Thymus (tissue), 11 donors: Measurements from ENCODE around the gene CHN2. TPM values are rescaled to one million over a fixed set of nuclear protein-coding genes. Genes with fewer than 3 reads are reported as not detected.
"Not testable (repeated sequence)": the region's sequence is repeated elsewhere in the genome, so short reads cannot be mapped to it uniquely, and the experiment has no call there.

Source experiments
- DNase-seq, 9 donors: peaks; one replicate each; pipeline ENCODE4 v3.0.0-alpha.2; 2013; ENCODE audit warnings: low spot score in 9 of 9, low read depth in 6 of 9, missing footprints in 1 of 9
- H3K27ac ChIP-seq, 2 donors: one replicate each; pipeline ENCODE4 v1.5.1; 2013; ENCODE audit warnings: control low read depth in 1 of 2, low read depth in 1 of 2, low read length in 1 of 2, mild to moderate bottlenecking in 1 of 2, moderate library complexity in 1 of 2
- H3K27me3 ChIP-seq, 2 donors: one replicate each; pipeline ENCODE4 v1.5.1; 2013; ENCODE audit warnings: low read length in 1 of 2; ENCODE audit not compliant: control insufficient read depth in 2 of 2, insufficient read depth in 1 of 2
- H3K36me3 ChIP-seq, 2 donors: one replicate each; pipeline ENCODE4 v1.5.1; 2013; ENCODE audit warnings: low read length in 1 of 2, mild to moderate bottlenecking in 1 of 2, moderate library complexity in 1 of 2; ENCODE audit not compliant: control insufficient read depth in 2 of 2, insufficient read depth in 2 of 2
- H3K4me1 ChIP-seq, 2 donors: one replicate each; pipeline ENCODE4 v1.5.1; 2013; ENCODE audit warnings: low read length in 2 of 2; ENCODE audit not compliant: control insufficient read depth in 2 of 2, insufficient read depth in 2 of 2
- H3K4me3 ChIP-seq, 2 donors: one replicate each; pipeline ENCODE4 v1.5.1; 2013; ENCODE audit warnings: low read length in 2 of 2, control low read depth in 1 of 2, mild to moderate bottlenecking in 1 of 2
- H3K9me3 ChIP-seq, 2 donors: one replicate each; pipeline ENCODE4 v1.5.1; 2013; ENCODE audit warnings: low read length in 1 of 2, mild to moderate bottlenecking in 1 of 2; ENCODE audit not compliant: control insufficient read depth in 2 of 2, insufficient read depth in 1 of 2
- WGBS: extraction: QIAGEN DNeasy Blood & Tissue Kit; methylation state at CpG from one replicate; pipeline ENCODE4 v1.1.7; 2013; 5-methylcytosine and 5-hydroxymethylcytosine counted together
- polyA plus RNA-seq: library from polyadenylated mRNA; stranded (reverse); fragments of 200-250 nt; gene quantifications from one replicate; pipeline ENCODE4 v1.2.3, GENCODE V29; 2013
- total RNA-seq: library from RNA; stranded (reverse); fragments of 120-200 nt; gene quantifications from one replicate; pipeline ENCODE4 v1.2.4, GENCODE V29; 2013
- donor health status: healthy.

CHN2 gene
- total and polyA plus RNA-seq, 2 donors, result 5.9 to 6.5 TPM

DNA sequence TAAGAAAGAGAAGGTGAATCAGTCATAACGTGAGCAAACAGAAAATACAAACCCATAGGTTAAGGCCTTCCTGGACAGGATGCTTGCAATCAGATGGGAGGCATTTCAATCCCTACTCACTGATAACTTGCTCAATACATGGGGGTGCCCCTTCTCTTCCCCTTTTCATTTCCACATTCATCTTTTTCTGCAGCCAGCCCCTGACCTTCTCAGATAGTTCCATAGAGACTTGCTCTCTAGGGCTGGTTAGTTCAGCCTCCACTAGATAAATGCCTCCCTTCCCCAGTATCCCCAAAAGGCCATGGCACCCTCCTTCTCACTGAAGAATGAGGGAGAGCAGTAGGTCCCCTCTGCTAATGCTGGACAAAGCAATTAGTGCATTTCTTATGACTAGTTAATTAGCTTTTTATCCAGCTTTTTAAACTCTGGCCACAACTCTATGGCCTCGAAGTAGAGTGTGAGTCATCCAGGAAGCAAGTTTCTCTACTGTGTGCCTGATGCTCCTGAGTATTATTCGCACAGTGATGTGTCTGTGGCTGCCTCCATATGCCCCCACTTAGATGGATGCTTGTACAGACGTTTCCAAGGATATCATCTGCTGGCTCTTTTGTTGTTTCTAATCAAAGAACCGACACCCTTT is 12.7 kb downstream of the CHN2 start:
- DNase-seq, result no peak
- WGBS, result 39% methylated on average over 5 of the region's 5 CpGs
- no peak overlapping the region for H3K4me3 ChIP-seq
- H3K9me3 ChIP-seq, result no peaks in the 10 kb centered on the region
- H3K4me1 ChIP-seq, result peaks cover 12 to 19% of the 10 kb centered on the region in 2 donors
- H3K27ac ChIP-seq, result no peak overlapping the region
- H3K27me3 ChIP-seq, result no peaks in the 10 kb centered on the region
- H3K36me3 ChIP-seq, result no peaks in the 10 kb centered on the region

DNA sequence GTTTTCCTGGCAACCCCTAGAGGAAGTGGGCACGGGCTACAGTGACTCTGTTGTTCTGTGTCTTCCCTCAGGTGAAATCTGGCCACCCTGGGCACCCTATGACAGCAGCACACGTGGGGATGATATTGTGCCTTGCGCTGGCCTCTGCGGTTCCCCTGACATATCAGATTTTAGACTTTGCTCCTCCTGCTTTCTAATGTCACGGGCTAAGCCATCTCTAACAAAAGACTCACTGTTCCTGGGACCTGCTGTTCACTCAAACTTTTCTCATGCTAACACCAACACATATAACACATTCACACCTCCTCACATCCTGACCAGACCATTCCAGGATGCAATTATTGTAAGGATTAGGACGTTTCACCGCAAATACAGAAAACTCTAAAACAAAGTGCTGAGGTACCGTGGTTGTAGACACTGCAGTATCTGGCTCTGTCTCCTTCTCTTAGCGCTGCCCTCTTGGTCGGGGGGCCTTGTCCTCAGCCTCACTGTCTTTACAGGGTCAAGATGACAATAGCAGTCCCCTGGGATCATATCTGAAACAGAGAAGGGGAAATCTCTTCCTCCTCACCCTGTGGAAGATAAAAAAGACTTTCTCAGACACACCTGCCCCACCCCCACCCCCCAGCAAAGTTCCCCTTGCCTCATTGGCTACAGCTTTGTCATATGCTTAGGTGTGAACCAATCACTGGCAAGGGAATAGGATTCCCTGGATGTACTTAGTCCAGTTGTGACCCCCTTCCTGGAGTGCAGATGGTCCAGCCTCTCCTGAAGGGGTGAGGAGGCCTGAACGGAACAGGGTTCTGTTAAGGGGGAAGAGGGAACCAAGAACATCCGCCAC is 14.1 kb downstream of the CHN2 start:
- peaks cover 12 to 19% of the 10 kb centered on the region in 2 donors for H3K4me1 ChIP-seq
- WGBS, result 77% methylated on average over 12 of the region's 12 CpGs
- DNase-seq, result peak in 1 of 9 donors; percentile 46
- no peaks in the 10 kb centered on the region for H3K27me3 ChIP-seq
- H3K27ac ChIP-seq, result no peak overlapping the region
- H3K4me3 ChIP-seq, result no peak overlapping the region
- no peaks in the 10 kb centered on the region for H3K36me3 ChIP-seq
- H3K9me3 ChIP-seq, result no peaks in the 10 kb centered on the region

DNA sequence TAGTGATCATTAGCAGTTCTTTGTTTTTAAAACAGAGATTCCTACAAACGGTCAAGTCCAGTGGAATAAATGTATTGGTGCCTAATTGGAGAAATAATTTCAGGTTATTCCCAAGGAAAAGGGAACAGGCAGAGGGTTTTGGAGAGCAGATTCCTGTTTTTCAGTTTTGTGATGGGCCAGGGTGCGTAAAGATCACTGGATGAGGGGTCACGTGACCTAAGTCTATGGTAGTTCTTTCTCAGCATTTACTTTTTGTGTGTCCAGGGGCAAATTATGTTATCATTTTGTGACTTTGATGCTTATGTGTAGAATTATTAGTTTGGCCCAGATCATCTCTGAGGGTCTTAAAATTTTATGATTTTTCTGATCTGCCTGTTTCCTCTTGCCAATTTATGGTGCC is 15.2 kb downstream of the CHN2 start:
- Histone ChIP-seq H3K27me3 (no peaks in the 10 kb centered on the region), H3K9me3 (no peaks in the 10 kb centered on the region), H3K27ac (no peak overlapping the region), H3K4me3 (no peak overlapping the region), H3K36me3 (no peaks in the 10 kb centered on the region), H3K4me1 (peaks cover 12 to 19% of the 10 kb centered on the region in 2 donors)
- WGBS, result 98% methylated on average over 3 of the region's 3 CpGs
- no peak for DNase-seq

DNA sequence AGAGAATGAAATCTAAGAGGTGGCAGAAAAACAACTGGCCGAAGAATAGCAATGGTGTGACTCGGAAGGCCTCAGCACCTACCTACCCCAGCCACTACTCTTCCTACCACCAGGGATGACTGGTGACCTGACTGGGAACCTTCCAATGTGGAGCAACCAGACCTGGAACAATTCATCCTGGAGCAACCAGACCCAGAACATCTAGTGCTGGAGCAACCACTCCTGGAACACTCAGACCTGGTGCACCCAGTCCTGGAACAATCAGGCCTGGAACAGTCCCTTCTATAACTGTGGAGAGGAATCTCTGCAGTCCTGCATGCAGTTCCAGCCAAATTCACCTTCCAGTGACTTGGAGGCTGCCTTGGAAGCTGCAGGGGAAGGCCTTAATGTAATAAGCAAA is 18.2 kb downstream of the CHN2 start:
- WGBS, result 100% methylated on average over 2 of the region's 2 CpGs
- DNase-seq, H3K27me3 ChIP-seq, H3K4me3 ChIP-seq, H3K27ac ChIP-seq, H3K9me3 ChIP-seq, H3K36me3 ChIP-seq: not testable (repeated sequence)
- peaks cover 12 to 13% of the 10 kb centered on the region in 2 donors for H3K4me1 ChIP-seq

DNA sequence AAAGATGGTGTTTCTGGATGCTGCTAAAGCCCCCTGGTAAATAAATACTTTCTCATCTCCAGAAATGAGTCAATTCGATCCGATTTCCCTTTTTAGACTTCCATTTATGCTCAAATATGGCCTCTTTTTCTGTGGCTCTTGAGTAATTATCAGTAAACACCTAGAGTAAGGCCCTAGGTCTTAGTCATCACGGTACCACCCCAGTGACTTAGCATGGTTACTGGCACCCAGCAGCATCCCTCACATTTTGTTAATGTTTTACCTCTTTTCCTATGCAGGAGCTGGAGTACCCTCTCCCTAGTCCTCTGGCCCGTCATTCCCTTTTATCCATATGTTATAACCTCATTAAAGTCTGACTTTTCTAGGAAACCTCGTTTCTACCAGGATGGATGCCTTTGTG is 19.5 kb downstream of the CHN2 start:
- Histone ChIP-seq H3K4me1 (no peaks in the 10 kb centered on the region), H3K9me3 (no peaks in the 10 kb centered on the region), H3K27me3 (no peaks in the 10 kb centered on the region), H3K36me3 (no peaks in the 10 kb centered on the region), H3K27ac (no peak overlapping the region), H3K4me3 (no peak overlapping the region)
- WGBS, result 95% methylated on average over 5 of the region's 5 CpGs
- no peak for DNase-seq

DNA sequence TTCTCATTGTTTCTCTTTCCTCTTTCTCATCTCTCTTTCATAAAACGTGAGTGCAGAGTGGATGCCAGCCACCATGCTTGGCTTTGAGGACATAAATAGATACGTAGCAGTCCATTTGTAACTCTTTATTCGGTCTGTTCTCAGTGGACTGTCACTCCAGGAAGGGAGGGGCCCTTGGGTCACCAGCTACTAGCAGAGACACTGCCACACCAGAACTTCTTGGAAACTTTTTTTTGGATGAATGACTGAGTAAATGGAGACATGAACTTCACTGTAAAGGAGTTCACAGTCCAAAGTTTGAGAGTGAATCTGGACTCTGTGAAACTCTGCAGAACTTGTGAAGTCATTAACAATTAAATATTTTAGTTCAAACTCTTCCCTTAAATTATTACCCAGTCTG is 20.2 kb downstream of the CHN2 start:
- no peak overlapping the region for H3K27ac ChIP-seq
- 94% methylated on average over 3 of the region's 3 CpGs for WGBS

DNA sequence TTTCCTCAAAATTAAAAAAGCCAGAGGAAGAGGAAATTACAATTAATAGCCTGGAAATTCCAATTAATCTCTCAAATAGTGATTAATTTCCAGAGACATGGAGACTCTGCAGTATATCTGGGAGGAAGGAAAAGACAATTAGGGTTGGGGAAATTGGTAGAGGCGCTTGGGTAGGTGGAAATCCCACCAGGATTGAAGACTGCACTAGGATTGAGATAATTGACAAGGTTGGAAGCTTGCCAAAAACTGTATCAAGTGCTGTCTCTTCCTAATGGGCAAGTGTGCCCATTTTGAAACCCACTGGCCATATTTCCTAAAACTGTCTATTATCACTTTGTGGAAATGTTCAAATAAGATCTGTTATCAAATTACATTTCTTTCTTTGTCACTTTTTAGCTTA is 21.6 kb downstream of the CHN2 start:
- Histone ChIP-seq H3K36me3 (no peaks in the 10 kb centered on the region), H3K4me3 (no peak overlapping the region), H3K9me3 (no peaks in the 10 kb centered on the region), H3K27me3 (no peaks in the 10 kb centered on the region), H3K27ac (no peak overlapping the region), H3K4me1 (no peaks in the 10 kb centered on the region)
- DNase-seq, result no peak
- 89% methylated on average over 1 of the region's 1 CpG for WGBS

More for the DNA sequence above, 20.2 kb downstream of the CHN2 start:
- DNase-seq, result no peak
- H3K4me1 ChIP-seq, result no peaks in the 10 kb centered on the region
- H3K4me3 ChIP-seq, result no peak overlapping the region
- no peaks in the 10 kb centered on the region for H3K9me3 ChIP-seq
- no peaks in the 10 kb centered on the region for H3K36me3 ChIP-seq
- no peaks in the 10 kb centered on the region for H3K27me3 ChIP-seq

DNA sequence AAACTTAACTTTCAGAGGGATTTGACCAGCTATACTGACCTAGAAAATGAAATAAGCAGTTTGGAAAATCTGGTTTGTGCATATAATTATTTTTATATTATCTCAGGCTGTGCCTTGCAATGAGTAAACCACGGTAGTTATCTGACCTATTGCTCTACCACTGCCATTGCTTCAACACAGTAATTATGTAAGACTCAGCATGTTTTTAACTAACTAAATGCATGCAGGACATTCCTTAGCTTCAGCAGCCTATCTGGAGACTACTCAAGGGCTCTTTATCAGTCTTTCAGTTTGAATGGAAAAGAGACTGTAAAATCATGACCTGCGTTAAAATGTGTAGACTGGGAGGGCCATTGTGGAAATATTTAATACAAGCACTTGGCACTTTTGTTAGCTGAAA is 22.5 kb downstream of the CHN2 start:
- H3K9me3 ChIP-seq, result no peaks in the 10 kb centered on the region
- no peak for DNase-seq
- no peaks in the 10 kb centered on the region for H3K4me1 ChIP-seq
- H3K36me3 ChIP-seq, result no peaks in the 10 kb centered on the region
- 96% methylated on average over 2 of the region's 2 CpGs for WGBS
- no peaks in the 10 kb centered on the region for H3K27me3 ChIP-seq
- no peak overlapping the region for H3K27ac ChIP-seq
- H3K4me3 ChIP-seq, result no peak overlapping the region

DNA sequence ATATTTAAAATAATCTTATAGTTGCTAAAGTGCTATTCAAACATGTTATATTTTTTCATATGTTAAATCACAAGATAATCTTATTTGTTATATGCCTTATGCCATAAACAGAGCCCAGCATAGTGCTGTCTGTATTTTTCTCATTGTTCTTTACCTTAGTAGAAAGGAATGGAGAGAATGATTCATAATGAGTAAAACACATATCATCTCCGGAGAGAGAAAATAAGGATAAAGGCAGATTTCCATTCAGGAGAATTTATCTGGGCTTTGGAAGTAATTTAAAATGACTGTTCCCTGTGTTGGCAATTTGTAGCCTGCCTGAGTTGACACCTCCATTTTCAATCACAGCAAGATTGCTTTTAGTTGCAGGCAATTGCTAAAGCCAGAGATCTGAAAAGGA is 30.2 kb downstream of the CHN2 start:
- Histone ChIP-seq H3K27ac (no peak overlapping the region), H3K4me1 (no peaks in the 10 kb centered on the region), H3K36me3 (no peaks in the 10 kb centered on the region), H3K9me3 (no peaks in the 10 kb centered on the region), H3K27me3 (no peaks in the 10 kb centered on the region), H3K4me3 (no peak overlapping the region)
- DNase-seq, result no peak
- 99% methylated on average over 1 of the region's 1 CpG for WGBS
